ENCODE measurements around the gene SCGB1D4.

DNA sequence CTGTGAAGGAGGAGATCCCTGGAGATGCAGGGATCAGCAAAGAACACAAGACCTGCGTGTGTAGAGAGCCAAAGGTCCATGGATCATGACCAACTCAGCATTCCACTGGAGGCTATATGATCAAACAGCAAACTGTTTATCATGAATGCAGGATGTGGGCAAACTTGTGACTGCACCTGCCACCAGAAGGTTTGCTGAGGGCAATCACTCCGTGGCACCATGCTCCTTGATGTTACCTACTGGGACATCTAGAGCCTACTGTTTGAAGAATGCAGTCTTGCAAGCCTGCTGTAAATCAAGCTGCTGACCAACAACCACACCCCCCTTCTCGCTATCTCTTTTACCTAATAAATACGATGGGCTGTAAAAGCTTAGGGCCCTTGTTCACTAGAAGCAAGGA, 47.2 kb downstream of the SCGB1D4 start:
- TF ChIP-seq, protein P1, sequence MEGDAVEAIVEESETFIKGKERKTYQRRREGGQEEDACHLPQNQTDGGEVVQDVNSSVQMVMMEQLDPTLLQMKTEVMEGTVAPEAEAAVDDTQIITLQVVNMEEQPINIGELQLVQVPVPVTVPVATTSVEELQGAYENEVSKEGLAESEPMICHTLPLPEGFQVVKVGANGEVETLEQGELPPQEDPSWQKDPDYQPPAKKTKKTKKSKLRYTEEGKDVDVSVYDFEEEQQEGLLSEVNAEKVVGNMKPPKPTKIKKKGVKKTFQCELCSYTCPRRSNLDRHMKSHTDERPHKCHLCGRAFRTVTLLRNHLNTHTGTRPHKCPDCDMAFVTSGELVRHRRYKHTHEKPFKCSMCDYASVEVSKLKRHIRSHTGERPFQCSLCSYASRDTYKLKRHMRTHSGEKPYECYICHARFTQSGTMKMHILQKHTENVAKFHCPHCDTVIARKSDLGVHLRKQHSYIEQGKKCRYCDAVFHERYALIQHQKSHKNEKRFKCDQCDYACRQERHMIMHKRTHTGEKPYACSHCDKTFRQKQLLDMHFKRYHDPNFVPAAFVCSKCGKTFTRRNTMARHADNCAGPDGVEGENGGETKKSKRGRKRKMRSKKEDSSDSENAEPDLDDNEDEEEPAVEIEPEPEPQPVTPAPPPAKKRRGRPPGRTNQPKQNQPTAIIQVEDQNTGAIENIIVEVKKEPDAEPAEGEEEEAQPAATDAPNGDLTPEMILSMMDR (IDR thresholded peaks at IDR 0.05; ENCODE audit: low read depth, low read length): no peak
- TF ChIP-seq EZH2phosphoT487 (IDR thresholded peaks at IDR 0.05; ENCODE audit: low read depth): no peak
